Neutrophil (primary cell): Measurements from ENCODE around the gene UBE2L5.
"Not testable (repeated sequence)": the region's sequence is repeated elsewhere in the genome, so short reads cannot be mapped to it uniquely, and the experiment has no call there.

Experiments used
- H3K27ac ChIP-seq: fragments of 200-600 bp; sonication (generic); 2 replicates; pipeline ENCODE4 v1.5.1; 2016; ENCODE audit warnings: mild to moderate bottlenecking, moderate library complexity
- H3K27me3 ChIP-seq: fragments of 200-600 bp; sonication (generic); 2 replicates; pipeline ENCODE4 v1.6.0; 2016; ENCODE audit warnings: mild to moderate bottlenecking
- H3K36me3 ChIP-seq: fragments of 200-600 bp; sonication (generic); 2 replicates; pipeline ENCODE4 v1.5.1; 2017
- H3K4me1 ChIP-seq, 2 experiments: fragments of 200-600 bp in 1 of 2; sonication (generic) in 1 of 2; 1 replicate in 1 of 2; 2 replicates in 1 of 2; pipeline versions ENCODE4 v1.5.1 to v1.6.1; 2013 to 2016; ENCODE audit warnings: low read depth in 1 of 2, low read length in 1 of 2, mild to moderate bottlenecking in 1 of 2, moderate library complexity in 1 of 2; ENCODE audit not compliant: control insufficient read depth in 1 of 2, insufficient read depth in 1 of 2
- H3K4me3 ChIP-seq, 2 experiments: fragments of 200-600 bp in 1 of 2; sonication (generic) in 1 of 2; 1 replicate in 1 of 2; 2 replicates in 1 of 2; pipeline ENCODE4 v1.5.1; 2013 to 2016; ENCODE audit warnings: low read depth in 1 of 2, low read length in 1 of 2, mild to moderate bottlenecking in 1 of 2, moderate library complexity in 1 of 2
- H3K9me3 ChIP-seq: fragments of 200-600 bp; sonication (generic); 2 replicates; pipeline ENCODE4 v1.5.1; 2016
- TF ChIP-seq, protein P1 (sequence below): fragments of 200-600 bp; sonication (generic); IDR thresholded peaks from 2 replicates; pipeline ENCODE4 v1.5.1; 2016; ENCODE audit warnings: antibody characterized with exemption

UBE2L5 gene

DNA sequence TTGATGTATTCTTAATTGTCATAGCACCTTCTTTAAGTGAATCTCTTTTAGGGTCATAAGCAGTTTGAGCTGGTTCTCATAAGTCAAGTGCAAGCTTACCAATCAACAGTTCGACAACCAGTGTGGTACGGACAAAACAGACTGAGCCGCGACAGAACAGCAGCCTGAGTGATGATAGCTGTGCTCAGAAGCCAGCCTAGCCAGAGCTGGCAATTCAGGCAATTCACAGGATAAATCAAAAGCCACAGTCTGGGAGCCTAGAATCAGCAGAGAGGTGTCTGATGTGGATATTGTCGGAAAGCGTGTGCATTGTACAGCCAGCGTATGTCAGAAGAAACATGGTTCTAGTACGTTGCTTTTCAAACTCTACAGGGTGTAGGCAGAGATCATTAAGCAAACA is 14.9 kb downstream of the UBE2L5 start:
- Histone ChIP-seq H3K9me3 (no peaks in the 10 kb centered on the region), H3K27ac (no peak overlapping the region), H3K27me3 (no peaks in the 10 kb centered on the region), H3K36me3 (no peaks in the 10 kb centered on the region), H3K4me3 (no peak overlapping the region), H3K4me1 (no peaks in the 10 kb centered on the region)
- TF ChIP-seq, protein P1, sequence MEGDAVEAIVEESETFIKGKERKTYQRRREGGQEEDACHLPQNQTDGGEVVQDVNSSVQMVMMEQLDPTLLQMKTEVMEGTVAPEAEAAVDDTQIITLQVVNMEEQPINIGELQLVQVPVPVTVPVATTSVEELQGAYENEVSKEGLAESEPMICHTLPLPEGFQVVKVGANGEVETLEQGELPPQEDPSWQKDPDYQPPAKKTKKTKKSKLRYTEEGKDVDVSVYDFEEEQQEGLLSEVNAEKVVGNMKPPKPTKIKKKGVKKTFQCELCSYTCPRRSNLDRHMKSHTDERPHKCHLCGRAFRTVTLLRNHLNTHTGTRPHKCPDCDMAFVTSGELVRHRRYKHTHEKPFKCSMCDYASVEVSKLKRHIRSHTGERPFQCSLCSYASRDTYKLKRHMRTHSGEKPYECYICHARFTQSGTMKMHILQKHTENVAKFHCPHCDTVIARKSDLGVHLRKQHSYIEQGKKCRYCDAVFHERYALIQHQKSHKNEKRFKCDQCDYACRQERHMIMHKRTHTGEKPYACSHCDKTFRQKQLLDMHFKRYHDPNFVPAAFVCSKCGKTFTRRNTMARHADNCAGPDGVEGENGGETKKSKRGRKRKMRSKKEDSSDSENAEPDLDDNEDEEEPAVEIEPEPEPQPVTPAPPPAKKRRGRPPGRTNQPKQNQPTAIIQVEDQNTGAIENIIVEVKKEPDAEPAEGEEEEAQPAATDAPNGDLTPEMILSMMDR, result no peak

DNA sequence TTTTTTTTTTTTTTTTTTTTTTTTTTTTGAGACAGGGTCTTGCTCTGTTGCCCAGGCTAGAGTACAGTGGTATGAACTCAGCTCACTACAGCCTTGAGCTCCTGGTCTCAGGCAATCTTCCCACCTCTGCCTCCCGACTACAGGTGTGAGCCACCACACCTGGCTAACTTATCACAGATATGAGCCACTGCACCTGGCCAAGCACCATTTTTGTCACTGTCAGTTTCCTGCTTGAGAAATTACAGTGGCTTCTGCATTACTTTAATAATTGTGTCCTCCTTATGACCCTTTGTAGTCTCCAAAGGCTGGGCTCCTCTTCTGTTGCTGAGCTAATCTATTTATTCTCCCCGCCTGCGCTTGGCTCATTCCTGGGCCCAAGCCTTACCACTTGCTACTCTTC is 16.0 kb downstream of the UBE2L5 start:
- TF ChIP-seq, protein P1, result no peak
- H3K9me3 ChIP-seq, result no peaks in the 10 kb centered on the region
- no peaks in the 10 kb centered on the region for H3K27me3 ChIP-seq
- no peak overlapping the region for H3K4me3 ChIP-seq
- no peaks in the 10 kb centered on the region for H3K36me3 ChIP-seq
- no peak overlapping the region for H3K27ac ChIP-seq
- H3K4me1 ChIP-seq, result no peaks in the 10 kb centered on the region

DNA sequence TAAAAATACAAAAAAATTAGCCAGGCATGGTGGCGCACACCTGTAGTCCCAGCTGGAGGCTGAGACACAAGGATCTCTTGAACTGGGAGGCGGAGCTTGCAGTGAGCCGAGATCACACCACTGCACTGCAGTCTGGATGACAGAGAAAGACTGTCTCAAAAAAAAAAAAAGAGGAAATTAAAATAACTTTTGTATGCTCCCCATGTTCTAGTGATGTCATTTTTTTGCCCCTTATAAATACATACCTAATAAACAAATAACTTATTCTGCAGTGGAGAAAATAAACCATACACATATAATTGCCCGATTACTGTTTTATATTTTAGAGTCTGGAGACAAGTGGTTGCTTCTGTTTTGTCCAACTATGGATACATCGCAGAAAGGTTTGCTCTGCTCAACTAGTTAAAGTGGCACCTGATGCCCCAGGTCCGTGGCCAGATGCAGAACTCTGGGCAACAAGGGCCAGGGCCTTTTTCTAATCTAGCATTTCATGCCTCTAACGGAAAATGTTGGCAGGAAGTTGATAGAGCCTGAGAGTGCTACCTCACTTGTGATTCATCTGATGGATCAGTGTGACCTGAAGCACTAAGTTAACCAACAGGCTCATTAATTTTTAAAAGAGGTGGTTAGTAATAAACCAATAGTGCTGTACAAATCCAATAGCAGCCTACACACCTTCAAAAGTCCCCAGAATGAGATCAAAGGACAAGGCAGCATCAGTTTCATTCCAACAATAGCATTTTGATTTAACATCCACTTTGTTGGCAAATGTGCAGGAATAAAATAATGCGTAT is 18.8 kb downstream of the UBE2L5 start:
- no peaks in the 10 kb centered on the region for H3K9me3 ChIP-seq
- H3K4me3 ChIP-seq, result no peak overlapping the region
- no peaks in the 10 kb centered on the region for H3K36me3 ChIP-seq
- peaks cover 11 to 17% of the 10 kb centered on the region in 2 experiments for H3K4me1 ChIP-seq
- peaks cover 8% of the 10 kb centered on the region for H3K27me3 ChIP-seq
- TF ChIP-seq, protein P1, result no peak
- no peak overlapping the region for H3K27ac ChIP-seq

DNA sequence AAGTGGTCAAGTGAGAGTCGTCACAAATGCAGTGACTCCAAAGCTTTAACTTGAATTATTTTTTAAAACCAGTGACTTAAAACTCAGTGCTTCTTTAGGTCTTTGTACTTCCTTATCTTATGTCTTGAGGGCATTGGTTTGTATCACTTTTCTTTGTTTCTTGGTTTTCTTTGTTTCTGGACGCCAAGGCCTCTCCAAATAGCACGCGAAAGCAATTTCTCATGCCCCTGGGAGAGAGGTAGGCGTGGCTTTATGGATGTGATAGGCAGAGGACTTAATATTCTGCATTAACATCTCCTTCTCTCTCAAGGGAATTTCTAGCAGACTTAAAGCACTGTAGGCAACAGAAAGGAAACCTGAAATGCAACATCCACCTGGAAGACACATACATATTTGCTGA is 20.6 kb downstream of the UBE2L5 start:
- Histone ChIP-seq H3K27ac (no peak overlapping the region), H3K27me3 (peaks cover 9% of the 10 kb centered on the region), H3K4me3 (no peak overlapping the region), H3K36me3 (no peaks in the 10 kb centered on the region), H3K9me3 (no peaks in the 10 kb centered on the region), H3K4me1 (peaks cover 11 to 18% of the 10 kb centered on the region in 2 experiments)
- TF ChIP-seq, protein P1, result no peak

DNA sequence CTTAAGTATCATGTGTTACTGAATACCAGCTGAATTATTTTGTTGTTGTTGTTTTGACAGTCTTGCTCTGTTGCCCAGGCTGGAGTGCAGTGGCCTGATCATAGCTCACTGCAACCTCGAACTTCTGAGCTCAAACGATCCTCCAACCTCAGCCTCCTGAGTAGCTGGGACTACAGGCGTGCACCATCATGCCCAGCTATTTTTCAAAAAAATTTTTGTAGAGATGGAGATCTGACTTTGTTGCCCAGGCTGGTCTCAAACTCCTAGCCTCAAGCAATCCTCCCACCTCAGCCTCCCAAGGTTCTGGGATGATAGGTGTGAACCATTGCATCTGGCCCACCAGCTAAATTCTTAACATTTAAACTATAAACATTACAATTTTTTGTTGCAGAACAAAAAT is 21.2 kb downstream of the UBE2L5 start:
- peaks cover 11 to 18% of the 10 kb centered on the region in 2 experiments for H3K4me1 ChIP-seq
- H3K27me3 ChIP-seq, H3K27ac ChIP-seq, H3K4me3 ChIP-seq, H3K9me3 ChIP-seq, H3K36me3 ChIP-seq: not testable (repeated sequence)

DNA sequence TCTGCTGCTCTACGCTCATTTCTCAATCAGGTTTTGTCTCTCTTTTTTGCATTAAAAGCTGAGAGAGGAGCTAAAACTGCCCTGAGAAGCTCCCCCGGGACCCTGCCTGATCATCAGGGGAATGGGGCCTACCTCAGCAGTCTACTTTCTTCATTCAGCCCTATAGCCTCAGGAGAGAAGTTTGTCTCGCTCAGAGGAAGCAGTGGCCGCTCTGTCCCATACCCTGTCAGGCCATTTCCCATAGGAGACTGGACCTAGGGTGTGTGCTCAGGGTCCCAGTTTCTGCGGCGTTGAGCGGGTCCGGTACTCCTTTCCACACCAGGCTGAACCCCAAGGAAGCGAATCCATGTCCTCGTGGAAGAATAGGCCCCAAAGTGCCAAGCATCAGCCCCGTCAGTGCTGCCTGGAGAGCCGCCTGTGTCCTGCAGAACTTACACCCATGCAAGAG is 21.7 kb downstream of the UBE2L5 start:
- Histone ChIP-seq H3K27me3 (peaks cover 9% of the 10 kb centered on the region), H3K9me3 (no peaks in the 10 kb centered on the region), H3K4me1 (peaks cover 11 to 18% of the 10 kb centered on the region in 2 experiments), H3K4me3 (no peak overlapping the region), H3K27ac (no peak overlapping the region), H3K36me3 (no peaks in the 10 kb centered on the region)
- TF ChIP-seq, protein P1, result no peak
